Transverse colon (tissue), 4 donors: Measurements from ENCODE around the gene PPP1R10.

ENCODE experiments used
- CTCF ChIP-seq, 5 experiments: fragments of 200-600 bp in 3 of 5; fragments of 450-650 bp in 2 of 5; sonication (generic) in 3 of 5; IDR thresholded peaks; 1 replicate in 2 of 5; 2 replicates in 3 of 5; pipeline ENCODE4 v1.5.1; 2016 to 2017; ENCODE audit warnings: antibody characterized with exemption in 5 of 5, inconsistent platforms in 3 of 5, mild to moderate bottlenecking in 2 of 5, moderate library complexity in 1 of 5
- EP300 ChIP-seq: sonication (generic); formaldehyde crosslinking; IDR thresholded peaks from one replicate; pipeline ENCODE4 v1.6.1; 2017; ENCODE audit warnings: antibody characterized with exemption, low read depth
- POLR2A ChIP-seq: fragments of 450-650 bp; IDR thresholded peaks from one replicate; pipeline ENCODE4 v1.6.1; 2016; ENCODE audit warnings: antibody characterized with exemption, mild to moderate bottlenecking, moderate library complexity
- POLR2AphosphoS5 ChIP-seq, 3 donors: sonication (generic); formaldehyde crosslinking; IDR thresholded peaks; one replicate each; pipeline ENCODE4 v1.6.1; 2016; ENCODE audit warnings: antibody characterized with exemption in 3 of 3

- TF ChIP-seq POLR2AphosphoS5 (IDR thresholded peaks at IDR 0.05): no peak
- no peak for TF ChIP-seq POLR2A
- no peak for TF ChIP-seq CTCF (IDR thresholded peaks at IDR 0.05)
- TF ChIP-seq EP300: no peak
Measured at GRCh38 chr6:30615219-30615957, 1.7 kb downstream of the PPP1R10 start.
